Epithelial cell of esophagus (primary cell): Measurements from ENCODE around the gene KIF13A.

Experiments used
- DNase-seq: peaks from one replicate; pipeline ENCODE4 v3.0.0; 2010; ENCODE audit warnings: low read depth
- H3K4me3 ChIP-seq: 2 replicates; pipeline ENCODE4 v1.5.1; 2011; ENCODE audit warnings: mild to moderate bottlenecking, low read length, control low read depth
- CTCF ChIP-seq: IDR thresholded peaks from 2 replicates; pipeline ENCODE4 v1.5.1; 2011; ENCODE audit warnings: low read depth, mild to moderate bottlenecking, low read length, control low read depth, inconsistent platforms; ENCODE audit not compliant: insufficient read depth; ENCODE audit errors: missing control alignments

The KIF13A gene

GRCh38 chr6:17710331-17710730, 277.1 kb downstream of the KIF13A start:
- no peak for TF ChIP-seq CTCF
- H3K4me3 ChIP-seq = no peak overlapping the region
- peak; percentile 20 for DNase-seq

GRCh38 chr6:17709476-17709875, 278.0 kb downstream of the KIF13A start:
- DNase-seq = no peak
- no peak for TF ChIP-seq CTCF
- no peak overlapping the region for H3K4me3 ChIP-seq
